GM18507 (cell line): Measurements from ENCODE around the gene VAX1.
"Not testable (repeated sequence)": the region's sequence is repeated elsewhere in the genome, so short reads cannot be mapped to it uniquely, and the experiment has no call there.

Experiments
- DNase-seq: peaks from one replicate; pipeline ENCODE4 v3.0.0; 2011; ENCODE audit warnings: low read depth; ENCODE audit not compliant: insufficient read length; ENCODE audit errors: extremely low spot score
- FAIRE-seq: peaks from 2 replicates; lab custom pipeline; 2011; peaks lifted over from hg19 to GRCh38; lab: Jason Lieb, UNC

The VAX1 gene

DNA sequence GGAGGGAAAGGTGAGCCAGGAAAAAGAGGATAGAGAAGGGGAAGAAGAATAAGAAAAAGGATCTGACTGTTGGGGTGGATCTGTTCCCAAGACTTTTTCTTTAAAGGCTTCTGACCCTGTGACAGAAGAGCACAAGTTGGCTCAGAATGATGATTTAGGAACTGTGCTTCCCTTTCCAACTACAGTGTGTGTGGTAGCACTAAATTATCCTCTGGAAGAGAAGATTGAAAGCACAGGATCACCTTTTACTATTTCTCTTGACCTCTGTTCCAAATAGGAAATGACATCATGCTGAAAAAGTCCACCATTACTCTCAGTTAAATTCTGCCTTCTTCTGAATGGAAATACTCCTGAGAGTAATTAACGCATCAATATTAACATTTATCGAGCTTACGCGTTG, 47.2 kb downstream of the VAX1 start:
- no peak for DNase-seq
- no peak for FAIRE-seq

DNA sequence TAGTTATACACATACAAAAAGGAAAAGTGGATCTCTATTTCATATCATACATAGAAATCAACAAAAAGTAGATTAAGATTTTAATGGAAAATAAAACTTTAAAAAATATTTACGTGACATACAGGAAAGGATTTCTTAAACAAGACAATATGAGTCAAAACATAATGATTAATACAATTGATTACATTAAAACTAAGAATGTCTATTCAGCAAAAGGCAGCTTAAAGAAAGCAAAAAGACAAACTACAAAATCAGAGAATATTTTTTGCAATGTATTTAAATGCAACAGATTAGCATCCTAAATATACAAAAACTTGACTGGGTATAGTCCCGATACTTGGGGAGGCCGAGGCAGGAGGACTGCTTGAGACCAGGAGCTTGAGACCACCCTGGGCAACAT, 50.5 kb downstream of the VAX1 start:
- DNase-seq (no peak), FAIRE-seq (no peak)

DNA sequence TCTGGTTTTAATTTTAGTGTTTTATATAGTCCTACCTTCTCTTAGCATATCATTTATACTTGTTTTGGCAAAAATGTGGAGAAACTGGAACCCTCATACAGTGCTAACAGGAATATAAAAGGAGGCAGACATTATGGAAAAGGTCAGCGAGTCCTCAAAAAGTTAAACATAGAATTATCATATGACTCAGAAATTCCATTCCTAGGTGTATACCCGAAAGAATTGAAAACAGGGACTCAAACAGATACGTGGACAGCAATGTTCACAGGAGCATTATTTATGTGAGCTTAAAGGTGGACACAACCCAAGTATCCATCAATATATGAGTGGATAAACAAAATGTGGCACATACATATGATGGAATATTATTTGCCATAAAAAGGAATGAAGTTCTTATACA, 51.5 kb downstream of the VAX1 start:
- no peak for FAIRE-seq

DNA sequence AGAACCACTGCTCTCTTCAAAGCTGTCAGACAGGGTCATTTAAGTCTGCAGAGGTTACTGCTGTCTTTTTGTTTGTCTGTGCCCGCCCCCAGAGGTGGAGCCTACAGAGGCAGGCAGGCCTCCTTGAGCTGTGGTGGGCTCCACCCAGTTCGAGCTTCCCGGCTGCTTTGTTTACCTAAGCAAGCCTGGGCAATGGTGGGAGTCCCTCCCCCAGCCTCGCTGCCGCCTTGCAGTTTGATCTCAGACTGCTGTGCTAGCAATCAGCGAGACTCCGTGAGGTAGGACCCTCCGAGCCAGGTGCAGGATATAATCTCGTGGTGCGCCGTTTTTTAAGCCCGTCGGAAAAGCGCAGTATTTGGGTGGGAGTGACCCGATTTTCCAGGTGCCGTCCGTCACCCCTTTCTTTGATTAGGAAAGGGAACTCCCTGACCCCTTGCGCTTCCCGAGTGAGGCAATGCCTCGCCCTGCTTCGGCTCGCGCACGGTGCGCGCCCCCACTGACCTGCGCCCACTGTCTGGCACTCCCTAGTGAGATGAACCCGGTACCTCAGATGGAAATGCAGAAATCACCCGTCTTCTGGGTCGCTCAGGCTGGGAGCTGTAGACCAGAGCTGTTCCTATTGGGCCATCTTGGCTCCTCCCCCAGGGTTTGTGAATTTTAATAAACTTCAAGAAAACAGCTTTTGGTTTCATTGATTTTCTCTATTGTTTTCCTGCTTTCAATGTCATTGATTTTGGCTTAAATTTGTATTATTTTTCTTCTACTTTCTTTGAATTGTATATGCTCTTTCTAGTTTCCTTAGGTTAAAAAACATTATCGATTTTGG, 53.4 kb downstream of the VAX1 start:
- FAIRE-seq, DNase-seq: not testable (repeated sequence)

More for the DNA sequence above, 51.5 kb downstream of the VAX1 start:
- no peak for DNase-seq
